GM11168 (cell line): ENCODE results near the gene PLXNA4.

Experiments
- in situ Hi-C: fragments of 300-500 bp; cut with MboI; formaldehyde crosslinking; loops from one replicate; pipeline ENCODE4 v1.12.0; 2022; ENCODE audit warnings: low sequenced_read_pairs; ENCODE audit not compliant: unreplicated experiment

Gene PLXNA4

DNA sequence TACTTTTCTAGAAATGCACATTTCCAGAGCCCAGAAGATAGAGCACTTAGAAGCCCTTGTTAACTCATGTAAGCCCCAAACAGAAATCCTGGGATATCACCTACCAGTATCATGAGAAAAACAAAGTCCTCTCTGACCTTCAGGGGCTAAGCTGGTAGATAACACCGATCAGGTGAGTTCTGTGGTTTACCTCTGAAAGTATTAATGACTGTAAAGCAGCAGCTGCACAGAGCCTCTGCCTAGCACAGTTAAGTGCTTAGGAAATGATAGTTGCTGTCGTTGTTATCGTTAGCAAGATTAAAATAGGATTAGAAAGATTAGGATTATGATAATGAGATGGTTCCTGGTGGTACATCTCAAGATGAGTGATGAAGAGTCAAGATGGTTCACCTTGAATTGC is 64.9 kb downstream of the PLXNA4 start:
- in situ Hi-C loops = no loop called here

DNA sequence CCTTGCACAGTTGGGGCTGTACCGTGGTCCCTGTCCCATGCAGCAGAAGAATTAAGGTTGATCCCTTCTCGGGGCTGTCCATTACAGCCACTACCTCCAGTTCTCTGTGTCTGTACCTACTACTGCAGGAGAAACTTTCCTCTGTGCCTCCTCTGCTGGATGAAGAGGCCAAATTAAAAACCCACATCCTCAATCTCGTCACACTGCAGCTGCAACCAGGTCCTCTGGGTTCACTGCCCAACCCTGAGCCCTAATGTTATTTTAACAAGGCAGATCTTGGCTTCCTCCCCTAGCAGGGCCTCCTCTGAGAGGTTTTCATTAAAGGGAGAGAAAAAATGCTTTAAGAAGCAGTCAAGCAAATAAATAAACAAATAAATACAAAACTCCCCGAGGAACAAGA is 66.6 kb downstream of the PLXNA4 start:
- in situ Hi-C loops = no loop called here

DNA sequence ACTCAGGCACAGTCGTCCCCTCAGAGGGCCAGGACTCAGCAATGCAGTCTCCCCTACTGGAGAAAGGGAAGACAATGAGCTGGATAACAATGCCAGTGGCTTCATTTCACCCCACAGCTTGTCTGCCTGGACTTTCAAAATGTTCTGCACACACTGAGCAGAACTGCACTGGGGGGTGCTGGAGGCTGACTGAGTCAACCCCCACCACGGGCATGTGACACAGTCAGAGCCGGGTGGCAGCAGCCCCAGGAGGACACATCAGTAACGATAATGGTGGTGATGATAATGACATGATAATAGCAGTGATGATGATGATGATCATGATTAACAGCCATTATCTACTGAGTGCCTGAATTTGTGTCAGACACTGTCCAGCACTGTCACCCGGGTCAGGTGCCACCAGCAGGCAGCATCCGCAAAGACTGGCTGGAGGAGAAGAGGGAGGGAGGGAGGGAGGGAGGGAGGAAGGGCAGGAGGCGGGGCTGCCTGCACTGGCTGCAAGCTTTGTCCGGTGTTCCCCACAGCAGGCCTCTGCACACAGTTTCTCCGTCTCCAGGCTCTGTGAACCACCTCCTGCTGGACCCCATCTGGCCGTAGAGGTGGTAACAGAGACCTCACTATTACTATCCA is 67.4 kb downstream of the PLXNA4 start:
- in situ Hi-C loops = no loop called here

DNA sequence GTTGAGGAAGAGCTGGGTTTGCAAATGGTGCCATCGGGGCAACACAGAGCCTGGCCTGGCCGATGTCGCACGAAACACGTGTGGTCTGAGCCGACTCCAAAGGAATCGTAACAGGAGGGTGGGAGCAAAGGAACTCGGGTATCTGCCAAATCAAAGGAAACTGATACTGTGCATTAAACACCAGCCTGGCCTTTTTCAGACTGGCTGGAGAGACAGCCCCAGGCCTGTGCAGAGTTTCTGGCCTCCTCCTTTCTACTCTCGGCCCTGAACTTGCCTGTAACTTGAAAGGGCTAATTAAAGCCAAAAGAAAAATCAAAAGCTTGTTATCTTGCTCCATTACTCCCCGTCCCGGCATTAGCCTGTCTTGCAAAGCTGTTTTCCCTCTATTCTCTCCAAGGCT is 71.4 kb downstream of the PLXNA4 start:
- in situ Hi-C loops = no loop called here

DNA sequence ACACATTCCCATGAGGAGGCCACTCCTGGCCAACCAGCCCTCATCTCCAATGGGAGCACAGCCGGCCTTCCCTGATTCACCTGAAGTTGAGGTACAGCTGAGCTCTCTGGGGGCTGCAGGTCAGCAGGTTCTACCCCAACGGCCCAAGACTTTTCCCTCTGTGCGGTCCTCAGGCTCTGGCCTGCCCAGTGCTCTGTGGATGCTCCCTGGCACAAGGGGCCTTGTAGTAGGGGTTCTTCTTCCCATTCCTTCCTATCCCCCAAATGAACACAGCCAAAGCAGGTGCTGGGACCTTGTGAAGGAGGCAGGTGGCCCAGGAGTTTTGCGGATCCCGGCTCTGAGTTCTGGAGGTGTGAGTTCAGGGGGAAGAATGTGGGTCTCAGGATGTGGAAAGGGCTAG is 72.2 kb downstream of the PLXNA4 start:
- in situ Hi-C loops = no loop called here

DNA sequence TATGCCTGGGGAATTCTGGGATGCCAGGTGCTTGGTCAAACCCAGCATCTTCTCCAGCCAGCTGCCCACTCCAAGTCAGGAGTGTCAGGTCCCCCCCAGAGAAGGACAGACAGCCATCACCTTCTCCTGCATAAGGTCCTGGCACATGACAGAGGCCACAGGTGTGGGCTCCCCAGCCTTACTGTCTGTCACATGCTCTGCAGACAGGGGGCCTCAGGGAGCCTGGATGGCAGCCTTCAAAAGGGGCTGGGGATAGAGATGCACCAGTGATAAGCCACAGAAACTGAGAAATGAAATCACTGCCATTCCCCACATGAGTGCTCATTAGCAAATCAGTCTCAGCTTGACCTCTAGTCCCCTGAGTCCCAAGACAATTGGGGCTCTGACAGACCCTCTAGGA is 72.9 kb downstream of the PLXNA4 start:
- in situ Hi-C loops = no loop called here

DNA sequence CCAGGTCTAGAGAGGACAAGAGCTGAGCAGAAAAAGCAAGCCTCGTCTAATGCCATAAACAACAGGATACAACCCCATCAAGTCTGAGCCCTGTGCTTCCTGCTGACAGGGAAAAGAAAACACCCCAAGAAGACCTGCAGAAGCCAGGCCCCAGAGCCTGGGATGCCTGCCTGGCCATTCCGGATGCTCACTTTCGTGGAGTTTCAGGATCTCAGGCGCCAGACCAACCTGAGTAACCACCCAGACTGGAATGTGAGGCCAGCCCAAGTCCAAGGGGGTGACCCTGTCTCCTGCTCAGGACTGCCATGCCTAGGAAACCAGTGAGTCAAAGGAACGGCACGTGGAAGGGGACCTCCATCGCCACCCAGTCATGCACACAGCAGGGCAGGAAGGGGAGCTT is 74.3 kb downstream of the PLXNA4 start:
- in situ Hi-C loops = no loop called here

DNA sequence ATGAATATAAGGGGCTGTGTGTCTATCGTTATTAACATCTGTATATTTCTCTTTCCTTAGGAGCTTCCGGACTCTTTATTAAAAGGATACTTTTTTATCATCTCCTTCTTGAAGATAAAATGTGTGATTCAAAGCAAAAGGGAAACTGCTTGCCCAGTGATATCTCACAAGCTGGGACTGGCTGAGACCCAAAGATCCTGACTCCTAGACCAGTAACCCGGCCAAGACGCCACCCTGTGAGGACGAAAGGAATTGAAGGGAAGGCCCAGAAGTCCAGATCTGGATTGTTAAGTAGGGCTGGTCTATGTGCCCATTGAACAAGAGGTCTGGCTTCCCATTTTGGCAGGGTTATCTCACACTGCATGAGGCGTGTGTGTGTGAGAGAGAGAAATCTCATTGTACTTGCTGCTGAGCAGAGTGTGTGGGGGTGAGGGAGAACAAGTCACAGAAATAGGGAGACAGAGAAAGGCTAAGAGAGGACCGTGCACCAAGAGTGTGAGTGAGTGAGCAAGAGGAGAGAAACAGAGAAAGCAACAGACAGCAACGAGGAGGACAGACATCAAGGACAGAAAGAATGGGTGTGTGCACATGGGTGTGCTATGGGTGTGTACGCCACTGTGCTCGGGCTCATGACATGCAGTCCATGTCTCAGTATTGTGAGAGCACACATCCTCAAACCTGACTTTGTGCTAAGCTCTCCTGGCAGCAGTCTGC is 75.4 kb downstream of the PLXNA4 start:
- in situ Hi-C loops = no loop called here

DNA sequence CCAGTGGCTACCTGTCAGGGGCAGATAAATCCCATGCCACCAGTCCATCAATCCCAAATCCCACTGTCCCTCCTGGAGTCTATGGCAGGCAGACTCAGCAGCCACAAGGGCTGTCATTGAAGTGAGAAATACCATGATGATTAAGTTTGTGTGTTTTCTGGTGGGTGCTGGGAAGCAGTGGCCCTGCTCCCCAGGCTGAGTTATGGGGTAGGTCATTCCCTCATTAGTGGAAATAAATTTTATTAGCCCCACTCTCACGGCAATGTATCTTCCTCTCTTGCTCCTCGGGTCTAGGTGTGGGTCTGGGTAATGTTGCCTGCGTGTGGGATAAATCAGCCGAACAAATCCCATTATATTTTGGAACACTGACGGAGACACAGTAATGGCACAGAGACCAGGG is 76.8 kb downstream of the PLXNA4 start:
- in situ Hi-C loops = no loop called here

DNA sequence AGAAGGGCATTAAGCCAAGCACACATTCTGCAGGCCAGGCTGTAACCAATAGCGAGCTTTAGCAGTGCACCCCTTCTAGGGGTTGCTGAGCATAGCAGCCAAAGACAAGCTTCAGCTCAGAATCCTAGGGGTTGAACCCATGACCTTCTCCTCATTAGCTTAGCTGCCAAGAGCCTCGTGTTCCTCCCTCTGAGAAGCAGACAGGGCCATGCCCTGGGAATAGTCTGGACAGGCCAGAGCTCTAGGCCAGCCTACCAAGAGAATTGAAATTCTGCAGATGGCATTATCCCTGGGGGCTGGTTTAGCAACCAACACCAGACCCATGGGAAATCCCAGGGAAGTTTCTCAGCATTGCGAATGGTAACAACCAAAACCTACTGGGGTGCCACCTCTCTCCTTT is 77.2 kb downstream of the PLXNA4 start:
- in situ Hi-C loops = no loop called here

DNA sequence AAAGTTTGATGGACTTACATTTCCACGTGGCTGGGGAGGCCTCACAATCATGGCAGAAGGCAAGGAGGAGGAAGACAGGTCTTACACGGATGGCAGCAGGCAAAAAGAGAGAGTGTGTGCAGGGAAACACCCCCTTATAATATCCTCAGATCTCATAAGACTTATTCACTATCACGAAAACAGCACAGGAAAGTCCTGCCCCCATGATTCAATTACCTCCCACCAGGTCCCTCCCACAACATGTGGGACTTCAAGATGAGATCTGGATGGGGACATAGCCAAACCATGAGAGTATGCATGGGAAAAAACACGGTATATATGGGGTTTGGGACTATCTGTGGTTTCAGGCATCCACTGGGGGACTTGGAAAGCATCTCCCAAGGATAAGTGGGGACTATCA is 78.0 kb downstream of the PLXNA4 start:
- in situ Hi-C loops = no loop called here

DNA sequence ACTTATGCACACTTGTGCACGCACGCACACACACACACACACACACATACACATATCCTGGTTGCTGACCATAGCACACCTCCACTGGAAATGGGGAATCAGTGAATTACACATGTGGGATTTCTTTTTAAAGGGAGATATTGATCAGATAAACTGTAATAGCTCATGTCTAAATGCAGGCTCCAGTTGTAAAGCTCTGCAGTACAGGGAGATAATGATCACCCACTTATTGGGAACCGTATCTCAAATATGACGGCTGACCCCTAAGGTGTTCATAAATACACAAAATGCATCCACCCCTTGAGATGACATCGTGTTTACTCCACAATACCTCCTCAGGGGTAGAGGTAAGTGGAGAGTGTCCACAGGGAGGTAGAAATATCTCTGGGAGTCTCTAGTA is 79.2 kb downstream of the PLXNA4 start:
- in situ Hi-C loops = no loop called here

DNA sequence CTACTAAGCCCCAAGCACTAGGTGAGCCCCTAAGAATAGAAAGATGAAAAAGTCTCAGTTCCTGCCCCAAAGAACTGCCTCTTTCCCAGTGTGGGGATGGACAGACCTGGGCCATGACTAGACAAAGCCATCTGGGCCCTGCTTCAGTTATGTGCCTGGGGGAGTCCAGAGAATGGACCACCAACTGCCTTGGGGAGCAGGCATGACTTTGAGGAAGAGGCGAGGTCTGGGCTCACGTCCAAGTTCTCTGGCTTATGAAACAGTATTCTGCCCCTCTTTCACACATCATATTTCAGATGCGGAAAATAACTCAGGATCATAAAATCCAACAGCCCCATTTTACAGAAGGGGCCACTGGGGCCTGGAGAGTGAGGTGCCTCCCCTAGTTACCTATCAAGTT is 80.3 kb downstream of the PLXNA4 start:
- in situ Hi-C loops = no loop called here

DNA sequence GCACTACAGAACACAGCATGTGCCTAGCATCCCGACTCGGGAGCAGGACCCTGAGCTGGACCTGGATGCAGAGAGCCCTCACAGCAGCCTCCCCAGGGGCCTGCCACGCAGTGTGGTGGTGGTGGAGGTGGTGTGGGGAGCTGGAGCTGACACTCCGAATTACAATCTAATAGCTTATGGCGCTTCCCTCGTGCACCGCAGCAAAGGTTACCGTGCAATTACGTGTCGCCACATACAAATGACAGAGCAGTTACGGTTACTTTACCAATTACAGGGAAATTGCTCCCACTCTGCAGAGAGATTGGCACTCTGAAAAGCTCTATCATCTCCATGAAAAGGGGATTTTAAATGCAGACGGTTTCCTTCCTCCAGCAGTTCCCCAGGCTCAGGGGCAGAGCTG is 81.8 kb downstream of the PLXNA4 start:
- in situ Hi-C loops = no loop called here

DNA sequence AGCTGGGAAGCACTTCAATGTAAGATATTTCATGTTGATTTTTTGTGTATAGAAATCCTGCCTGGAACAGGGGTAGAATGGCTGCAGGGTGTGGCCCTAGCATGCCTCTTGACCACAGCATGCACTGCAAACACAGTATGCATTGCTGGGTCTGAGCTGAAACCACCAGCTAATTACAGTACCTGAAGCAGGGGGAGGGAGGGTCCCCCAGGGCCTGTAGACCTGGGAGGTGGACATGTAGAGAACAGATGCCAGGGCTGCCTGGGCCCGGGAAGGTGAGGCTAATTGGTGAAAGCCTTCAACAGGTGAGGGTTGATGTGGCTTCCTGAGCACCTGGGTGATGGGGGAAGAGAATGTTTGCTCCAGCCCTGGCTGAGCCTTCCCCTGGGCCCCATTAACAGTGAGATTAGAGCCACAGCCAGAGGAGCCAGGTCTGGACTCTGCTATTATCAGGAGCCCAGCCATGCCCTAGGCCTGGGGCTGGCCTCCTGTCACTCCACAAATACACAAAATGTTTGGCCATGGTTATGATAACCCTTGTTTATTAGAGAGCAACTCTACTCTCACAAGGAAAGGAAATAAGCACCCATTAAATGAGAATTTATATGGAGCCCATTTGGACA is 83.3 kb downstream of the PLXNA4 start:
- in situ Hi-C loops = no loop called here

DNA sequence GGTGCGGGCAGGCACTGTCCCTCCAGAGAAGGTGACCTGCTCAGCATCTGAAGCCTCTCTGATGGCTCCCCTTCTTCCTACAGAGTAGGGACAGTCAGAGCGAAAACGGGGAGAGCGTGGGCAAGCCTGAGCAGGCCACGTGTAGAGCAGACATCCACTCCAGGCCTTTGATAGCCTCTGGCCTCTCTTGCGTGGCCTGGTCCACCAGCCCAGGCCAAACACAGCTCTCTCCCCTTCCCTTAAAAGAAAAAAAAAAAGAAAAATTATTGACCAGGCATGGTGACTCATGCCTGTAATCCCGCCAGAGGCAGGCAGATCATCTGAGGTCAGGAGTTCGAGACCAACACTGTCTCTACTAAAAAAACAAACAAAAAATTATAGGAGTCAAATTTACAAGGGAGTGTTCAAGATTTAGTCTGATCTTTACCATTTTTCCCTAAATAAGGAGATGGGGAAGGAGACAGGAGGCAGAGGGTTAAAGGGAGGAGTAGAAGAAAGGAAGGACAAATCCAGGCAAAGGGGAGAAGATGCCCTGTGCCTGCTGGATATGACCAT is 84.8 kb downstream of the PLXNA4 start:
- in situ Hi-C loops = no loop called here

DNA sequence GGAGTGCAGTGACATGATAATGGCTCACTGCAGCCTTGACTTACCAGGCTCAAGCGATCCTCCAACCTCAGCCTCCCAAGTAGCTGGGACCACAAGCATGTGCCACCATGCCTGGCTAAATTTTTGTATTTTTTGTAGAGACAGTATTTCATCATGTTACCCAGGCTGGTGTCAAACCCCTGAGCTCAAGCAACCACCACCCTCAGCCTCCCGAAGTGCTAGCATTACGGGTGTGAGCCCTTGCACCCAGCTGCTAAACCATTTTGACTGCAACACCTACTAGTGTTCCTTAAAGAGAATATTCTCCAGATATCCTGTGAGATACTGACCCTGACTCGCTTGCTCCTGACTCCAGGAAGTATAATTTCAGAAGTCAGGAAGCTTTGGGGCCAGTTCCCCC is 85.8 kb downstream of the PLXNA4 start:
- in situ Hi-C loops = no loop called here

DNA sequence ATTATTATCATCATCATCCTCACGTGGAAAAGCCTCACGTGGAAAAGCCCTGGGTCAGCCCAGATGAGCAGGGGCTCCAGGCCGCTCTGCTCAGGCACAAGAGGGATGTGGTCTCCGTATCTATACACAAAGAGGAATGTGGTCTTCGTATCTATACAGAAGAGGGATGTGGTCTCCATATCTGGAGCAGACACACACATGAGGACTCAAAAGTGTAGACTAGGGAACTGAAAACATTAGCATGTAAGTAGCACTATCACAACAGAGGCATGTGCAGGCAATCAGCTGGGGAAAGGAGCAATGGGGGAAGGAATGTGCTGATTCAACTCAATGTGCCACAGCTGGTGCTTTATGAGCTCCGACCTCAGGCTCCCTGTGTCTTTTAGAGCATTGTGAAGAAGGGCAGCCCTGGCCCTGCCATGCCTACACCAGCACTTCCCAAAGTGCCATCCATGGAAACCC is 86.5 kb downstream of the PLXNA4 start:
- in situ Hi-C loops = no loop called here

DNA sequence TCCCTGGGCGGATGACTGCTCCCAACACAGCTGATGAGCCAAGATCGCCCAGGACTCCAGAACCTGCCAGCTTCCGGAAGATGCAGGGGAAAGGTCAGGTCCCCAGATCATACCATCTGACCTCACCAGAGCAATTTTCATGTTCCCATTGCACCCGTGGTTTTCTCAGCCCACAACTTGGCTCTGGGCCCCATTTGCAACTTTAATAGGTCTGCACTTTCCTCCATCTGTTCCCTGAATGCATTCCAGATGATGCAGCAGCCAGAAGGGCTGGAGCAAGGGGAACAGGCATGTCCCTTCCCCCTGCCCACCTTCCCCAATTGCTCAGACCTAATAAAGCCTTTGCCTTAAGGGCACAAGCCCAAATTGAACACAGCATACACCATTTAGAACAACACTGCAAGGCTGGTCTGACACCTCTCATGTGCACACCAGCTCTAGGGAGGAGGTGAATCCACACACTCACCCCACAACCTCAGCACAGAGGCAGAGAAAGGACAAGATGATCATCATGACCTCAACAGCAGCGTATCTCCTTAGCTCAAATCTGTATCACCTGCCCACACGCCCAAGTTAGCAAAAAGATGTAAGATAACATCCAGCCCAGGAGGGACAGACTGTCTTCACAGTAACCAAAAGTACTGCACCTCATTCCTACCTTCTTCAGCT is 87.5 kb downstream of the PLXNA4 start:
- in situ Hi-C loops = no loop called here

DNA sequence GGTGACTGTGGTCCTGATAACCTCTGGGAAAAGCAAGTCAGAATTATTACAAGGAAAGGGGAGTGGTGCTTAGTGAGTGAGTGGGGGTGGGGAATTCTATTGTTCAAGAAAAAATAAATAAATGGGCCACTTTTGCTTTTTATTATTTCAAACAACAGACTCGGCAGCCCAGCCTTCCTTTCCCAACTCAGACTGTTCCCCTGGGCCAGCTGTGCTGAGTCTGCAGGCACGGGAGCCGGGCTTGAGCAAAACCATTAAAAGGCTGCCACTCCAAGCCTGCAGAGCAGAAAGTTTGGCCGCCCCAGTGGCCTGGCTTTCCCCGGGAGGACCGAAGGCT is 90.0 kb downstream of the PLXNA4 start:
- in situ Hi-C loops = no loop called here
